Measurements from ENCODE around the gene LRP1B.

- TF ChIP-seq GATA3 (IDR thresholded peaks at IDR 0.05; ENCODE audit: low read depth, low read length) (no peak), GATA2 (IDR thresholded peaks at IDR 0.05; ENCODE audit: low read depth, low read length) (no peak)
Observed at GRCh38 chr2:141079231-141079630, 1051.6 kb downstream of the LRP1B start.
